GM12878 (cell line): ENCODE results near the gene UBAC2. TPM values are rescaled to one million over a fixed set of nuclear protein-coding genes. Genes with fewer than 3 reads are reported as not detected.

Experiments
- ATF2 ChIP-seq: IDR thresholded peaks from 2 replicates; pipeline ENCODE4 v1.6.1; 2012; ENCODE audit warnings: low read length, inconsistent platforms
- CEBPB ChIP-seq, 2 experiments: fragments of 150-350 bp in 1 of 2; IDR thresholded peaks; 2 replicates each; pipeline ENCODE4 v1.6.1; 2012 to 2014; ENCODE audit warnings: low read depth in 2 of 2, low read length in 2 of 2, borderline replicate concordance in 1 of 2, inconsistent platforms in 1 of 2
- CHD1 ChIP-seq: IDR thresholded peaks from 2 replicates; pipeline ENCODE4 v1.6.1; 2012; ENCODE audit warnings: low read depth, low read length, improper control_type of control experiment
- CTCF ChIP-seq, 3 experiments: IDR thresholded peaks in 2 of 3; conservative IDR thresholded peaks in 1 of 3; 2 replicates each; pipeline ENCODE4 v1.5.1; 2011; ENCODE audit warnings: low read depth in 3 of 3, low read length in 3 of 3, mild to moderate bottlenecking in 3 of 3, control low read depth in 2 of 3, moderate library complexity in 2 of 3, inconsistent platforms in 1 of 3, mixed read lengths in 1 of 3; ENCODE audit not compliant: control insufficient read depth in 2 of 3, insufficient read depth in 1 of 3; ENCODE audit errors: extremely low read depth in 1 of 3
- EED ChIP-seq: sonication (generic); IDR thresholded peaks from 2 replicates; pipeline ENCODE4 v1.6.1; 2016; ENCODE audit warnings: antibody characterized with exemption, low read depth
- EP300 ChIP-seq, 2 experiments: fragments of 150-350 bp in 1 of 2; IDR thresholded peaks; 2 replicates each; pipeline ENCODE4 v1.6.1; 2011 to 2012; ENCODE audit warnings: low read depth in 2 of 2, low read length in 2 of 2, borderline replicate concordance in 1 of 2, improper control_type of control experiment in 1 of 2, inconsistent platforms in 1 of 2; ENCODE audit not compliant: control insufficient read depth in 1 of 2
- KDM1A ChIP-seq: fragments of 200-600 bp; sonication (generic); IDR thresholded peaks from 2 replicates; pipeline ENCODE4 v1.6.1; 2016; ENCODE audit warnings: borderline replicate concordance
- MLLT1 ChIP-seq: fragments of 450-650 bp; IDR thresholded peaks from 2 replicates; pipeline ENCODE4 v1.6.1; 2016; ENCODE audit warnings: mild to moderate bottlenecking
- MTA2 ChIP-seq: fragments of 450-650 bp; IDR thresholded peaks from 2 replicates; pipeline ENCODE4 v1.6.1; 2016; ENCODE audit warnings: low read depth, mild to moderate bottlenecking, moderate library complexity
- MXI1 ChIP-seq: fragments of 150-350 bp; IDR thresholded peaks from 2 replicates; pipeline ENCODE4 v1.6.1; 2011; ENCODE audit warnings: low read depth, mild to moderate bottlenecking, inconsistent platforms, low read length, improper control_type of control experiment
- MYB ChIP-seq: fragments of 150-350 bp; IDR thresholded peaks from 2 replicates; pipeline ENCODE4 v1.6.1; 2014; ENCODE audit warnings: mild to moderate bottlenecking, low read depth, low read length, borderline replicate concordance
- MYC ChIP-seq: IDR thresholded peaks from 2 replicates; pipeline ENCODE4 v1.6.1; 2011; ENCODE audit warnings: mild to moderate bottlenecking, low read length, moderate library complexity, inconsistent platforms; ENCODE audit not compliant: insufficient read depth, insufficient replicate concordance, insufficient read length, severe bottlenecking
- NFYA ChIP-seq: IDR thresholded peaks from 2 replicates; pipeline ENCODE4 v1.6.1; 2011; ENCODE audit warnings: low read depth, mild to moderate bottlenecking, low read length, improper control_type of control experiment, borderline replicate concordance
- NR2C1 ChIP-seq: fragments of 450-650 bp; IDR thresholded peaks from 2 replicates; pipeline ENCODE4 v1.6.1; 2017; ENCODE audit warnings: antibody characterized with exemption, mild to moderate bottlenecking, moderate library complexity
- PAX8 ChIP-seq: fragments of 450-650 bp; IDR thresholded peaks from 2 replicates; pipeline ENCODE4 v1.6.1; 2017; ENCODE audit warnings: mild to moderate bottlenecking, moderate library complexity
- PBX3 ChIP-seq: IDR thresholded peaks from 2 replicates; pipeline ENCODE4 v1.6.1; 2011; ENCODE audit warnings: mild to moderate bottlenecking, low read depth, low read length, moderate library complexity; ENCODE audit not compliant: insufficient replicate concordance
- RBBP5 ChIP-seq: fragments of 200-600 bp; sonication (generic); conservative IDR thresholded peaks from 2 replicates; pipeline ENCODE4 v1.6.1; 2016
- REST ChIP-seq: IDR thresholded peaks from 2 replicates; pipeline ENCODE4 v1.6.1; 2012; ENCODE audit warnings: mild to moderate bottlenecking, low read depth, low read length
- SMARCA5 ChIP-seq: fragments of 450-650 bp; IDR thresholded peaks from 2 replicates; pipeline ENCODE4 v1.6.1; 2017; ENCODE audit warnings: mild to moderate bottlenecking
- STAT3 ChIP-seq: IDR thresholded peaks from 2 replicates; pipeline ENCODE4 v1.6.1; 2011; ENCODE audit warnings: low read depth, low read length, improper control_type of control experiment
- SUPT20H ChIP-seq: IDR thresholded peaks from 2 replicates; pipeline ENCODE4 v1.6.1; 2011; ENCODE audit warnings: low read depth, mild to moderate bottlenecking, low read length, moderate library complexity, borderline replicate concordance; ENCODE audit not compliant: control insufficient read depth
- polyA plus RNA-seq, 11 experiments: library from polyadenylated mRNA; depleted of rRNA in 4 of 11; unstranded in 6 of 11; stranded (reverse) in 5 of 11; fragments of >200 nt; fragmentation: Nextera tagmentation in 4 of 11; fragmentation: Illumina TruSeq in 1 of 11; extraction: Ambion mirVana in 4 of 11; extraction: Trizol in 1 of 11; gene quantifications; 1 replicate in 1 of 11; 2 replicates in 10 of 11; pipeline versions ENCODE4 v1.2.1 to v1.2.3, GENCODE V29; 2011 to 2016; ENCODE audit warnings: inconsistent platforms in 2 of 11, missing spikeins in 2 of 11, low read depth in 1 of 11
- total RNA-seq, 4 experiments: library from RNA; depleted of rRNA in 3 of 4; stranded (reverse); fragments of >200 nt in 3 of 4; fragmentation: Illumina TruSeq in 1 of 4; extraction: Trizol in 1 of 4; gene quantifications; 2 replicates each; pipeline versions ENCODE4 v1.2.1 to v1.2.3, GENCODE V29; 2013 to 2021

Gene UBAC2
- total and polyA plus RNA-seq, 10 of the 15 experiments (the other 5 are each of a cell fraction or from before 2014, with no cell fraction given) = 3.0 to 54.6 (median 17.4) TPM

- no peak for TF ChIP-seq NFYA
- TF ChIP-seq REST = no peak
- peak; percentile 73 for TF ChIP-seq EED
- peak; percentile 86 for TF ChIP-seq MXI1
- no peak for TF ChIP-seq ATF2
- TF ChIP-seq CTCF (IDR thresholded peaks at IDR 0.05 in 2 of 3, conservative IDR thresholded peaks at IDR 0.05 in 1 of 3; ENCODE audit: control insufficient read depth in 2 of 3, extremely low read depth in 1 of 3, insufficient read depth in 1 of 3, low read depth in 3 of 3, low read length in 3 of 3) = no peak
- no peak for TF ChIP-seq MYB
- no peak for TF ChIP-seq MLLT1
- no peak for TF ChIP-seq CHD1
- no peak for TF ChIP-seq CEBPB (IDR thresholded peaks at IDR 0.05; ENCODE audit: borderline replicate concordance in 1 of 2, low read depth in 2 of 2, low read length in 2 of 2)
- no peak for TF ChIP-seq SMARCA5
- TF ChIP-seq RBBP5 = no peak
- TF ChIP-seq EP300 (IDR thresholded peaks at IDR 0.05; ENCODE audit: borderline replicate concordance in 1 of 2, control insufficient read depth in 1 of 2, low read depth in 2 of 2, low read length in 2 of 2) = peak; percentile 97 to 98
- TF ChIP-seq STAT3 = no peak
- no peak for TF ChIP-seq PBX3
- no peak for TF ChIP-seq NR2C1
- peak; percentile 85; the same call in 1 of the 2 replicates for TF ChIP-seq PAX8
- TF ChIP-seq SUPT20H = no peak
- TF ChIP-seq KDM1A = no peak
- no peak for TF ChIP-seq MYC
- TF ChIP-seq MTA2 = peak; percentile 85; the same call in 1 of the 2 replicates
Observed at GRCh38 chr13:99376132-99376531, 175.5 kb downstream of the UBAC2 start (continued).
